Transverse colon (tissue), 4 donors: ENCODE results near the gene INPP5F.

ENCODE experiments used
- CTCF ChIP-seq, 5 experiments: fragments of 200-600 bp in 3 of 5; fragments of 450-650 bp in 2 of 5; sonication (generic) in 3 of 5; IDR thresholded peaks; 1 replicate in 2 of 5; 2 replicates in 3 of 5; pipeline ENCODE4 v1.5.1; 2016 to 2017; ENCODE audit warnings: antibody characterized with exemption in 5 of 5, inconsistent platforms in 3 of 5, mild to moderate bottlenecking in 2 of 5, moderate library complexity in 1 of 5
- EP300 ChIP-seq: sonication (generic); formaldehyde crosslinking; IDR thresholded peaks from one replicate; pipeline ENCODE4 v1.6.1; 2017; ENCODE audit warnings: antibody characterized with exemption, low read depth
- POLR2A ChIP-seq: fragments of 450-650 bp; IDR thresholded peaks from one replicate; pipeline ENCODE4 v1.6.1; 2016; ENCODE audit warnings: antibody characterized with exemption, mild to moderate bottlenecking, moderate library complexity
- POLR2AphosphoS5 ChIP-seq, 3 donors: sonication (generic); formaldehyde crosslinking; IDR thresholded peaks; one replicate each; pipeline ENCODE4 v1.6.1; 2016; ENCODE audit warnings: antibody characterized with exemption in 3 of 3

- no peak for TF ChIP-seq POLR2AphosphoS5 (IDR thresholded peaks at IDR 0.05)
- no peak for TF ChIP-seq CTCF (IDR thresholded peaks at IDR 0.05)
- TF ChIP-seq POLR2A: no peak
- TF ChIP-seq EP300: no peak
Observed at GRCh38 chr10:119863951-119864565, 138.2 kb downstream of the INPP5F start.
